Measurements from ENCODE around the gene EPHA4. TPM values are rescaled to one million over a fixed set of nuclear protein-coding genes. Genes with fewer than 3 reads are reported as not detected.

EPHA4 gene
- total RNA-seq, 1 experiment from 2014 or later: 3.3 TPM

DNA sequence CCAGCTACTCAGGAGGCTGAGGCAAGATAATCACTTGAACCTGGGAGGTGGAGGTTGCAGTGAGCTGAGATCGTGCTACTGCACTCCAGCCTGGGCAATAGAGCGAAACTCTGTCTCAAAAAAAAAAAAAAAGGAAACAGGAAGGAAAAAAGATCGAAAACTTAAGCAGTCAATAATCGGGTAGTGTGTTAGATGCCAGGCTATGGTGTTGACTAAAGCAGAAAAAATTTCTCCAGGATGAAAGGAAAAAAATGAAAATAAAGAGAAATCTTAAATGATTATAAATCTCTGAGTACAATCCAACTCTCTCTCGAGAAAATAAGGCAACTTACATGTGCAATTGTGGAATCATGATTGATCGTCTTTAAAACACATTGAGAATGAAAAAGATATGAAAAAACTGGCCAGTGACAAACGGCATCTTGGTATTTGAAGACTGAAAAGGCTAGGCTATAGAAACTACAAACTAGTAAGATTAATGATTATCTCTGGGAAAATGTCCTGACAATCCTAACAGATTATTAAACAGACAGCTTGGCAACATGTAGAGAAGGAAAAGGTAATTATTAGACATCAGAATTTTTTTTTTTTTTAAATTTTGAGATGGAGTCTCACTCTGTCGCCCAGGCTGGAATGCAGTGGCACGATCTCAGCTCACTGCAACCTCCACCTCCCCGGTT lies 16.3 kb upstream of the EPHA4 start:
- H3K9me2 ChIP-seq (replicated peaks; ENCODE audit: low read length): no peaks in the 10 kb centered on the region
- intact Hi-C loops (cut with micrococcal nuclease): no loop called here
- H2AFZ ChIP-seq (ENCODE audit: low read length): no peak overlapping the region
- TF ChIP-seq, protein P1, sequence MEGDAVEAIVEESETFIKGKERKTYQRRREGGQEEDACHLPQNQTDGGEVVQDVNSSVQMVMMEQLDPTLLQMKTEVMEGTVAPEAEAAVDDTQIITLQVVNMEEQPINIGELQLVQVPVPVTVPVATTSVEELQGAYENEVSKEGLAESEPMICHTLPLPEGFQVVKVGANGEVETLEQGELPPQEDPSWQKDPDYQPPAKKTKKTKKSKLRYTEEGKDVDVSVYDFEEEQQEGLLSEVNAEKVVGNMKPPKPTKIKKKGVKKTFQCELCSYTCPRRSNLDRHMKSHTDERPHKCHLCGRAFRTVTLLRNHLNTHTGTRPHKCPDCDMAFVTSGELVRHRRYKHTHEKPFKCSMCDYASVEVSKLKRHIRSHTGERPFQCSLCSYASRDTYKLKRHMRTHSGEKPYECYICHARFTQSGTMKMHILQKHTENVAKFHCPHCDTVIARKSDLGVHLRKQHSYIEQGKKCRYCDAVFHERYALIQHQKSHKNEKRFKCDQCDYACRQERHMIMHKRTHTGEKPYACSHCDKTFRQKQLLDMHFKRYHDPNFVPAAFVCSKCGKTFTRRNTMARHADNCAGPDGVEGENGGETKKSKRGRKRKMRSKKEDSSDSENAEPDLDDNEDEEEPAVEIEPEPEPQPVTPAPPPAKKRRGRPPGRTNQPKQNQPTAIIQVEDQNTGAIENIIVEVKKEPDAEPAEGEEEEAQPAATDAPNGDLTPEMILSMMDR (conservative IDR thresholded peaks at IDR 0.05; ENCODE audit: low read depth, low read length): no peak
- TF ChIP-seq EZH2phosphoT487 (IDR thresholded peaks at IDR 0.05; ENCODE audit: borderline replicate concordance, low read length) (no peak), EZH2 (IDR thresholded peaks at IDR 0.05; ENCODE audit: low read length, unreplicated experiment) (no peak)
- H3K9me3 ChIP-seq (ENCODE audit: low read length): no peaks in the 10 kb centered on the region
- H3K27me3 ChIP-seq (ENCODE audit: low read length): peaks cover 46% of the 10 kb centered on the region
- no peaks in the 10 kb centered on the region for H3K79me2 ChIP-seq (ENCODE audit: low read length)
- no peak overlapping the region for H3K4me2 ChIP-seq (ENCODE audit: low read length)
- no peak overlapping the region for H3K9ac ChIP-seq (ENCODE audit: low read length)
- H3K4me1 ChIP-seq (ENCODE audit: insufficient read depth, low read length): no peaks in the 10 kb centered on the region
- H3K4me3 ChIP-seq (ENCODE audit: low read length): no peak overlapping the region
- POLR2A ChIA-PET (ENCODE audit: unreplicated experiment): no interaction called here
- CTCF ChIA-PET: no interaction called here
- no peaks in the 10 kb centered on the region for H3K36me3 ChIP-seq (ENCODE audit: low read depth, low read length)
- ATAC-seq (no peak), DNase-seq (no peak)
- H3F3A ChIP-seq (ENCODE audit: low read length, unreplicated experiment): no peaks in the 10 kb centered on the region
- H3K27ac ChIP-seq (ENCODE audit: low read length): no peak overlapping the region
- no TSS peak for BruUV-seq (replicated peaks)
- H4K20me1 ChIP-seq (ENCODE audit: low read length): no peaks in the 10 kb centered on the region

DNA sequence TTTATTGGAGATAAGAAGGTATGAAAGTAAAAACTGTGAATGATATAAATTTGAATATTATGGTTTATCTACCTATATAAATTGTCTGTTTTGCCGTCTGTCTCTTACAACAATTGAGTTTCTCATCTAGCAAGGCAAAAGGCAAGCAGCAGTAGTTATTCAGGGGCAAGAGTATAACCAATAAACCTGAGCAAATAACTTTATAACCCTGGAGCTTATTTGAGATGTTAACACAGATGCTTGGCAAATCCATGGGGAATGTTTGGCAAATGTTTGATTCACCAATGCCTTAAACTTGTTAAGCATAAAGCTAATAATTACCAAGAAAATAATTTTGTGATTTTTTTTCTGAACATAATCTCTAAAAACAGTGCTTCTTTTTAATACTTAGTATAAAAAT lies 9.9 kb upstream of the EPHA4 start:
- intact Hi-C loops (cut with micrococcal nuclease): no loop called here
- ChIA-PET POLR2A (ENCODE audit: unreplicated experiment) (no interaction called here), CTCF (interaction anchor here (0.7 kb wide), 1 partner anchor 243 kb away, joined by 4 read pairs; no protein-coding TSS in a partner anchor)
- no peak overlapping the region for H3K9ac ChIP-seq (ENCODE audit: low read length)
- no peaks in the 10 kb centered on the region for H3K4me1 ChIP-seq (ENCODE audit: insufficient read depth, low read length)
- H2AFZ ChIP-seq (ENCODE audit: low read length): no peak overlapping the region
- ATAC-seq: peak; percentile 54
- no peaks in the 10 kb centered on the region for H3F3A ChIP-seq (ENCODE audit: low read length, unreplicated experiment)
- no peaks in the 10 kb centered on the region for H3K9me3 ChIP-seq (ENCODE audit: low read length)
- peaks cover 64% of the 10 kb centered on the region for H3K27me3 ChIP-seq (ENCODE audit: low read length)
- no peak for DNase-seq
- TF ChIP-seq EZH2phosphoT487 (IDR thresholded peaks at IDR 0.05; ENCODE audit: borderline replicate concordance, low read length) (no peak), EZH2 (IDR thresholded peaks at IDR 0.05; ENCODE audit: low read length, unreplicated experiment) (no peak)
- TF ChIP-seq, protein P1 (conservative IDR thresholded peaks at IDR 0.05; ENCODE audit: low read depth, low read length): no peak
- H3K27ac ChIP-seq (ENCODE audit: low read length): no peak overlapping the region
- no peaks in the 10 kb centered on the region for H3K9me2 ChIP-seq (replicated peaks; ENCODE audit: low read length)
- no peaks in the 10 kb centered on the region for H4K20me1 ChIP-seq (ENCODE audit: low read length)
- no peaks in the 10 kb centered on the region for H3K36me3 ChIP-seq (ENCODE audit: low read depth, low read length)
- no peak overlapping the region for H3K4me3 ChIP-seq (ENCODE audit: low read length)
- no TSS peak for BruUV-seq (replicated peaks)
- no peak overlapping the region for H3K4me2 ChIP-seq (ENCODE audit: low read length)
- H3K79me2 ChIP-seq (ENCODE audit: low read length): no peaks in the 10 kb centered on the region

DNA sequence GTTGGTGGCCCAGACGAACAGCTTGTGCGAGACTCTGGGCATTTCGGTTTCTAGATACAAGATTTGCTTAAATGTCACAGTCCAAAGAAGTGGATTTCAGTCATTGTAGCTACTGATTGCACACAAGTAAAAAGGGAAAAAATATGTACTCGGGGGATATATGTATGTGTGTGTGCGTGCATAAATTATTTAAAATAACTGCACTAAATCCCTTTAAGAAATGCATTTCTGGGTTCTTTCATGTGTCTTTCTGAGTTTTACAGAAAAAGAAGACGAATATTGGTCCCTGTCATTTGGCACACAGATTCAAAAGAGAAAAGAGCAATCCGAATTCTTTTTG lies 2.1 kb upstream of the EPHA4 start:
- no peak overlapping the region for H3K27ac ChIP-seq (ENCODE audit: low read length)
- H3K4me1 ChIP-seq (ENCODE audit: insufficient read depth, low read length): peaks cover 11% of the 10 kb centered on the region; the same call in 1 of the 2 replicates
- H3K36me3 ChIP-seq (ENCODE audit: low read depth, low read length): no peaks in the 10 kb centered on the region
- no peaks in the 10 kb centered on the region for H3K9me2 ChIP-seq (replicated peaks; ENCODE audit: low read length)
- CTCF ChIA-PET: interaction anchor here (0.6 to 1.4 kb wide), 3 partner anchors 196 to 1837 kb away, joined by 3 read pairs; no protein-coding TSS in a partner anchor
- no peak for DNase-seq
- H3K79me2 ChIP-seq (ENCODE audit: low read length): no peaks in the 10 kb centered on the region
- H3K27me3 ChIP-seq (ENCODE audit: low read length): peaks cover 38% of the 10 kb centered on the region
- H4K20me1 ChIP-seq (ENCODE audit: low read length): no peaks in the 10 kb centered on the region
- peak overlapping the region; percentile 100 for H3K4me2 ChIP-seq (ENCODE audit: low read length)
- ATAC-seq: no peak
- peak overlapping the region; percentile 96 for H2AFZ ChIP-seq (ENCODE audit: low read length)
- H3K9me3 ChIP-seq (ENCODE audit: low read length): no peaks in the 10 kb centered on the region
- TSS peak; percentile 7 for BruUV-seq (replicated peaks)
- H3K9ac ChIP-seq (ENCODE audit: low read length): peak overlapping the region; percentile 14; the same call in 1 of the 2 replicates
- H3K4me3 ChIP-seq (ENCODE audit: low read length): peak overlapping the region; percentile 96
- TF ChIP-seq EZH2 (IDR thresholded peaks at IDR 0.05; ENCODE audit: low read length, unreplicated experiment) (no peak), EZH2phosphoT487 (IDR thresholded peaks at IDR 0.05; ENCODE audit: borderline replicate concordance, low read length) (no peak)
- TF ChIP-seq, protein P1 (conservative IDR thresholded peaks at IDR 0.05; ENCODE audit: low read depth, low read length): no peak
- H3F3A ChIP-seq (ENCODE audit: low read length, unreplicated experiment): no peaks in the 10 kb centered on the region
- intact Hi-C loops (cut with micrococcal nuclease): loop anchor here (2.0 to 10.0 kb wide), 8 partner anchors 57 to 1297 kb away; no protein-coding TSS in a partner anchor
- POLR2A ChIA-PET (ENCODE audit: unreplicated experiment): no interaction called here
